ENCODE results near the gene RTN1.

The RTN1 gene

DNA sequence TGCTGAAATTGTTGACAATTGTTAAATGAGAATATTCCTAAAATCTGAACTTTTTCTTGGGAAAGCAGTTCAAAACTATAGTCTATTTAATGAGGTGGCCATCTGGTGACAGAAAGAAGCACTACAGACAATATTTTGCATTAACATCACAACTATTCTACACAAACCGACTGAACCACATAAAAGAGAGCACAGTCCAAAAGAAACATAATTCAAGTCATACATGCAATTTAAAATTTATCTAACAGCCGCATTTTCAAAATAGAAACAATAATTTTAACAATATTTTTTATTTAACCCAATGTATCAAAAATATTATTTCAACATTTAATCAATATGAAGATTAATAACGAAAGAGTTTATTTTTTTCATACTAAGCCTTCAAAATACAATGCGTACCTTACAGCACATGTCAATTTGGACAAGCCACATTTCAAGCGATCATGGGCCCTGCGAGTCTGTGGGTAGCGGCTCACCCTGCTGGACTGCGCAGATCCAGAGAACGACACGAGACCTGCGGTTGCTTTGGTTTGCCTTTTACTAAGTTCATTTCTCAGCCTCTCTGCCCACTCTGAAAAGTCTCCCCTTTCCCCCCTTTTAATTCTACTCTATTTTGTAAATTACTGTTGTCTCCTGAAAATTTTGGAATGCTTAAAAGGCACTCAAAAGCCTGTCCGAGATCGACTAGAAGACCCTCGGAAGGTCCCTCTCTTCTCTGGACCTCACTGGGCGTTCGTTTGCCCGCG lies 48.4 kb upstream of the RTN1 start:
- H4K20me1 ChIP-seq (ENCODE audit: insufficient read depth, low read length, poor library complexity, severe bottlenecking): no peaks in the 10 kb centered on the region
- no peaks in the 10 kb centered on the region for H3F3A ChIP-seq (ENCODE audit: low read depth)
- H3K4me1 ChIP-seq (ENCODE audit: insufficient read depth, low read length, poor library complexity, severe bottlenecking): no peaks in the 10 kb centered on the region
- H3K9me2 ChIP-seq (replicated peaks; ENCODE audit: low read depth, low read length): no peaks in the 10 kb centered on the region
- H3K36me3 ChIP-seq (ENCODE audit: insufficient read depth, low read length): no peaks in the 10 kb centered on the region
- no peak for TF ChIP-seq EZH2phosphoT487 (IDR thresholded peaks at IDR 0.05; ENCODE audit: borderline replicate concordance)
- TF ChIP-seq, protein P1, sequence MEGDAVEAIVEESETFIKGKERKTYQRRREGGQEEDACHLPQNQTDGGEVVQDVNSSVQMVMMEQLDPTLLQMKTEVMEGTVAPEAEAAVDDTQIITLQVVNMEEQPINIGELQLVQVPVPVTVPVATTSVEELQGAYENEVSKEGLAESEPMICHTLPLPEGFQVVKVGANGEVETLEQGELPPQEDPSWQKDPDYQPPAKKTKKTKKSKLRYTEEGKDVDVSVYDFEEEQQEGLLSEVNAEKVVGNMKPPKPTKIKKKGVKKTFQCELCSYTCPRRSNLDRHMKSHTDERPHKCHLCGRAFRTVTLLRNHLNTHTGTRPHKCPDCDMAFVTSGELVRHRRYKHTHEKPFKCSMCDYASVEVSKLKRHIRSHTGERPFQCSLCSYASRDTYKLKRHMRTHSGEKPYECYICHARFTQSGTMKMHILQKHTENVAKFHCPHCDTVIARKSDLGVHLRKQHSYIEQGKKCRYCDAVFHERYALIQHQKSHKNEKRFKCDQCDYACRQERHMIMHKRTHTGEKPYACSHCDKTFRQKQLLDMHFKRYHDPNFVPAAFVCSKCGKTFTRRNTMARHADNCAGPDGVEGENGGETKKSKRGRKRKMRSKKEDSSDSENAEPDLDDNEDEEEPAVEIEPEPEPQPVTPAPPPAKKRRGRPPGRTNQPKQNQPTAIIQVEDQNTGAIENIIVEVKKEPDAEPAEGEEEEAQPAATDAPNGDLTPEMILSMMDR (conservative IDR thresholded peaks at IDR 0.05; ENCODE audit: low read length): peak; percentile 58
- H3K9ac ChIP-seq (ENCODE audit: low read depth, low read length, poor library complexity, severe bottlenecking): no peak overlapping the region
- no peaks in the 10 kb centered on the region for H3K9me3 ChIP-seq (ENCODE audit: insufficient read depth, low read depth, low read length)
- H3K4me3 ChIP-seq (ENCODE audit: low read length, poor library complexity, severe bottlenecking): no peak overlapping the region
- H2AFZ ChIP-seq (ENCODE audit: low read length): no peak overlapping the region
- no peaks in the 10 kb centered on the region for H3K79me2 ChIP-seq (ENCODE audit: insufficient read depth, low read length)
- H3K27me3 ChIP-seq (ENCODE audit: insufficient read depth, low read length, poor library complexity, severe bottlenecking): no peaks in the 10 kb centered on the region
- no peak overlapping the region for H3K4me2 ChIP-seq (ENCODE audit: low read depth, low read length, poor library complexity, severe bottlenecking)

DNA sequence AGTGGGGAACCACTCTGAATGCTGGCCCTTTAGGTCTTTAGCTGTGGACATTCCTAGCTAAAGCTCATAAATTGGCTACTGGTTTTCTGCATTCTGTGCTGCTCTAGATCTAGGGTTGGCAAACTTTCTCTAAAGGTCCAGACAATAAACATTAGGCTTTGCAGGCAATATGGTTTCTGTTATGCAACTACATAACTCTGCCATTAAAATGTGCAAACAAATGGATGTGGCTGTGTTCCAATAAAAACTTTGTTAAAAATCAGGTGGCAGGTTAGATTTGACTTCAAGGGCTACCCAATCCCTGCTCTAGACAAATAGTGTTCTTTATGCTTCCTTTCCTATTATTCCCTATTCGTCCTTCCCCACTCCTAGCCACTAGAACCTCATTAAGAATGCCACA lies 42.6 kb upstream of the RTN1 start:
- Histone ChIP-seq H3K4me2 (ENCODE audit: low read depth, low read length, poor library complexity, severe bottlenecking) (no peak overlapping the region), H3K9ac (ENCODE audit: low read depth, low read length, poor library complexity, severe bottlenecking) (no peak overlapping the region), H3F3A (ENCODE audit: low read depth) (no peaks in the 10 kb centered on the region), H3K27me3 (ENCODE audit: insufficient read depth, low read length, poor library complexity, severe bottlenecking) (no peaks in the 10 kb centered on the region), H3K36me3 (ENCODE audit: insufficient read depth, low read length) (no peaks in the 10 kb centered on the region), H2AFZ (ENCODE audit: low read length) (no peak overlapping the region), H3K79me2 (ENCODE audit: insufficient read depth, low read length) (no peaks in the 10 kb centered on the region), H3K4me3 (ENCODE audit: low read length, poor library complexity, severe bottlenecking) (no peak overlapping the region), H3K4me1 (ENCODE audit: insufficient read depth, low read length, poor library complexity, severe bottlenecking) (no peaks in the 10 kb centered on the region), H3K9me3 (ENCODE audit: insufficient read depth, low read depth, low read length) (no peaks in the 10 kb centered on the region), H3K9me2 (replicated peaks; ENCODE audit: low read depth, low read length) (no peaks in the 10 kb centered on the region), H4K20me1 (ENCODE audit: insufficient read depth, low read length, poor library complexity, severe bottlenecking) (no peaks in the 10 kb centered on the region)
- TF ChIP-seq, protein P1 (conservative IDR thresholded peaks at IDR 0.05; ENCODE audit: low read length): no peak
- TF ChIP-seq EZH2phosphoT487 (IDR thresholded peaks at IDR 0.05; ENCODE audit: borderline replicate concordance): no peak

DNA sequence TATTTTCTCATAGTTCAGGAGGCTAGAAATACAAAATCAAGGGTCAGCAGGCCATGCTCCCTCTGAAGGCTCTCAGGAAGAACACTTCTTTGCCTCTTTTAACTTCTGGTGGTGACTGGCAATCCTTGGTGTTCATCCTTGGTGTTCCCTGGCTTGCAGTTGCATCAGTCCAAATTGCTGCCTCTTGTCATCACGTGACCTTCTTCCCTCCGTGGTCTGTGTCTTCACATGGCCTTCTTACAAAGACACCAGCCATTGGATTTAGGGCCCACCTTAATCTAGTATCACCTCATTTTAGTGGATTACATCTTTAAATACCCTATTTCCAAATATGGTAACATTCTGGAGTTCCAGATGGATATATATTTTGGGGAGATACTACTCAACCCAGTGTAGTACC lies 41.9 kb upstream of the RTN1 start:
- Histone ChIP-seq H3F3A (ENCODE audit: low read depth) (no peaks in the 10 kb centered on the region), H3K4me3 (ENCODE audit: low read length, poor library complexity, severe bottlenecking) (no peak overlapping the region), H3K4me2 (ENCODE audit: low read depth, low read length, poor library complexity, severe bottlenecking) (no peak overlapping the region), H3K4me1 (ENCODE audit: insufficient read depth, low read length, poor library complexity, severe bottlenecking) (no peaks in the 10 kb centered on the region), H2AFZ (ENCODE audit: low read length) (no peak overlapping the region), H3K9ac (ENCODE audit: low read depth, low read length, poor library complexity, severe bottlenecking) (no peak overlapping the region), H3K9me3 (ENCODE audit: insufficient read depth, low read depth, low read length) (no peaks in the 10 kb centered on the region), H3K36me3 (ENCODE audit: insufficient read depth, low read length) (no peaks in the 10 kb centered on the region), H4K20me1 (ENCODE audit: insufficient read depth, low read length, poor library complexity, severe bottlenecking) (no peaks in the 10 kb centered on the region), H3K9me2 (replicated peaks; ENCODE audit: low read depth, low read length) (no peaks in the 10 kb centered on the region), H3K27me3 (ENCODE audit: insufficient read depth, low read length, poor library complexity, severe bottlenecking) (no peaks in the 10 kb centered on the region), H3K79me2 (ENCODE audit: insufficient read depth, low read length) (no peaks in the 10 kb centered on the region)
- TF ChIP-seq EZH2phosphoT487 (IDR thresholded peaks at IDR 0.05; ENCODE audit: borderline replicate concordance): no peak
- TF ChIP-seq, protein P1 (conservative IDR thresholded peaks at IDR 0.05; ENCODE audit: low read length): no peak

Data from Loucy (cell line).